H1 (cell line): ENCODE results near the gene PLA2R1. TPM values are rescaled to one million over a fixed set of nuclear protein-coding genes. Genes with fewer than 3 reads are reported as not detected.

ENCODE experiments used
- CTCF ChIA-PET: fragments of 300-600 bp; sonication (Branson Sonifier 250); formaldehyde crosslinking; loops from one replicate; lab custom pipeline; 2021; ENCODE audit not compliant: partially characterized antibody; lab: Charles Lee
- POLR2A ChIA-PET: fragments of 300-600 bp; sonication (Branson Sonifier 250); formaldehyde crosslinking; loops from one replicate; lab custom pipeline; 2021; ENCODE audit warnings: inconsistent platforms; ENCODE audit not compliant: partially characterized antibody; lab: Charles Lee
- DNase-seq, 2 experiments: peaks; one replicate each; pipeline versions ENCODE4 v3.0.0 to v3.0.0-alpha.2; 2010 to 2022; ENCODE audit warnings: low spot score in 2 of 2, low read depth in 1 of 2, mixed read lengths in 1 of 2
- FAIRE-seq: peaks from 2 replicates; lab custom pipeline; 2011; peaks lifted over from hg19 to GRCh38; lab: Jason Lieb, UNC
- H2AFZ ChIP-seq: 2 replicates; pipeline ENCODE4 v1.8.1; 2012; ENCODE audit warnings: low read length, inconsistent platforms
- H2AK5ac ChIP-seq: 2 replicates; pipeline ENCODE4 v1.6.1; 2013; ENCODE audit warnings: low read depth, low read length
- H2BK120ac ChIP-seq: replicated peaks from 2 replicates; pipeline ENCODE3; 2013; ENCODE audit warnings: low read depth, low read length, inconsistent platforms
- H2BK12ac ChIP-seq: 2 replicates; pipeline ENCODE4 v1.6.1; 2013; ENCODE audit warnings: low read depth, low read length
- H2BK15ac ChIP-seq: 2 replicates; pipeline ENCODE4 v1.6.1; 2013; ENCODE audit warnings: low read length
- H2BK20ac ChIP-seq: 2 replicates; pipeline ENCODE4 v1.6.1; 2013; ENCODE audit warnings: low read length
- H2BK5ac ChIP-seq: 2 replicates; pipeline ENCODE4 v1.6.1; 2013; ENCODE audit warnings: low read depth, low read length
- H3K14ac ChIP-seq: 2 replicates; pipeline ENCODE4 v1.6.1; 2013; ENCODE audit warnings: inconsistent platforms; ENCODE audit not compliant: insufficient read length
- H3K18ac ChIP-seq: 2 replicates; pipeline ENCODE4 v1.6.1; 2013; ENCODE audit warnings: low read length; ENCODE audit errors: extremely low read depth
- H3K23ac ChIP-seq: 2 replicates; pipeline ENCODE4 v1.6.1; 2013; ENCODE audit warnings: inconsistent platforms; ENCODE audit not compliant: insufficient read length
- H3K23me2 ChIP-seq: 2 replicates; pipeline ENCODE4 v1.6.1; 2013; ENCODE audit warnings: low read depth, low read length
- H3K27ac ChIP-seq: 2 replicates; pipeline ENCODE4 v1.6.1; 2011; ENCODE audit warnings: low read depth, low read length, inconsistent platforms
- H3K27me3 ChIP-seq, 4 experiments: replicated peaks in 1 of 4; 1 replicate in 1 of 4; 2 replicates in 3 of 4; pipeline versions ENCODE4 v1.6.1 to v1.8.1; 2011 to 2013; ENCODE audit warnings: low read length in 3 of 4, mild to moderate bottlenecking in 3 of 4, inconsistent platforms in 2 of 4, mixed read lengths in 2 of 4, moderate library complexity in 1 of 4; ENCODE audit not compliant: control insufficient read depth in 3 of 4, insufficient read depth in 3 of 4; ENCODE audit errors: extremely low read depth in 1 of 4
- H3K36me3 ChIP-seq, 4 experiments: 2 replicates each; pipeline versions ENCODE4 v1.6.1 to v1.8.1; 2011 to 2013; ENCODE audit warnings: mild to moderate bottlenecking in 4 of 4, low read length in 3 of 4, moderate library complexity in 2 of 4, control low read depth in 1 of 4, inconsistent platforms in 1 of 4; ENCODE audit not compliant: insufficient read depth in 4 of 4, control insufficient read depth in 2 of 4
- H3K4ac ChIP-seq: replicated peaks from 2 replicates; pipeline ENCODE3; 2013; ENCODE audit warnings: low read length, low read depth, mixed read lengths, inconsistent platforms; ENCODE audit not compliant: insufficient read length
- H3K4me1 ChIP-seq, 4 experiments: replicated peaks in 1 of 4; 1 replicate in 1 of 4; 2 replicates in 3 of 4; pipeline versions ENCODE4 v1.6.1 to v1.8.1; 2011 to 2013; ENCODE audit warnings: low read length in 3 of 4, inconsistent platforms in 2 of 4, mixed read lengths in 1 of 4; ENCODE audit not compliant: insufficient read depth in 4 of 4, control insufficient read depth in 3 of 4
- H3K4me2 ChIP-seq, 2 experiments: 2 replicates each; pipeline versions ENCODE4 v1.6.1 to v1.8.1; 2011 to 2013; ENCODE audit warnings: low read depth in 2 of 2, low read length in 2 of 2, control low read depth in 1 of 2, inconsistent platforms in 1 of 2, mild to moderate bottlenecking in 1 of 2; ENCODE audit not compliant: insufficient read depth in 1 of 2
- H3K4me3 ChIP-seq, 4 experiments: fragments of 200-600, 300-600 bp in 1 of 4; sonication (generic), shearing (Covaris generic), sonication (Bioruptor Twin) in 1 of 4; 2 replicates each; pipeline versions ENCODE4 v1.5.1 to v1.8.1; 2011 to 2016; ENCODE audit warnings: low read length in 4 of 4, low read depth in 3 of 4, control low read depth in 2 of 4, inconsistent platforms in 2 of 4, mild to moderate bottlenecking in 2 of 4, mixed read lengths in 1 of 4, moderate library complexity in 1 of 4; ENCODE audit not compliant: insufficient read depth in 2 of 4; ENCODE audit errors: extremely low read depth in 1 of 4
- H3K56ac ChIP-seq: replicated peaks from 2 replicates; pipeline ENCODE3; 2013; ENCODE audit warnings: low read depth, mild to moderate bottlenecking, mixed read lengths, low read length, inconsistent platforms; ENCODE audit not compliant: insufficient read length
- H3K79me1 ChIP-seq: 2 replicates; pipeline ENCODE4 v1.6.1; 2013; ENCODE audit warnings: low read depth, low read length, control low read depth
- H3K79me2 ChIP-seq, 2 experiments: 2 replicates each; pipeline versions ENCODE4 v1.6.1 to v1.8.1; 2012 to 2013; ENCODE audit warnings: low read length in 2 of 2, mild to moderate bottlenecking in 2 of 2, inconsistent platforms in 1 of 2; ENCODE audit not compliant: insufficient read depth in 2 of 2, control insufficient read depth in 1 of 2
- H3K9ac ChIP-seq, 4 experiments: replicated peaks in 1 of 4; 1 replicate in 1 of 4; 2 replicates in 3 of 4; pipeline versions ENCODE4 v1.6.1 to v1.8.1; 2011 to 2013; ENCODE audit warnings: low read depth in 3 of 4, low read length in 3 of 4, control low read depth in 2 of 4, mild to moderate bottlenecking in 2 of 4, moderate library complexity in 2 of 4, inconsistent platforms in 1 of 4; ENCODE audit errors: extremely low read depth in 1 of 4
- H3K9me3 ChIP-seq, 2 experiments: 2 replicates each; pipeline versions ENCODE4 v1.6.1 to v1.8.1; 2012 to 2013; ENCODE audit warnings: mild to moderate bottlenecking in 2 of 2, moderate library complexity in 2 of 2, control low read depth in 1 of 2, inconsistent platforms in 1 of 2, low read depth in 1 of 2, low read length in 1 of 2, mixed read lengths in 1 of 2; ENCODE audit not compliant: insufficient read depth in 2 of 2
- H4K20me1 ChIP-seq, 2 experiments: replicated peaks in 1 of 2; 2 replicates each; pipeline versions ENCODE3 to v1.8.1; 2011 to 2013; ENCODE audit warnings: inconsistent platforms in 2 of 2, low read length in 2 of 2, mild to moderate bottlenecking in 1 of 2; ENCODE audit not compliant: insufficient read depth in 2 of 2, control insufficient read depth in 1 of 2
- H4K5ac ChIP-seq: 2 replicates; pipeline ENCODE4 v1.6.1; 2013; ENCODE audit warnings: low read length, low read depth, mixed read lengths, inconsistent platforms; ENCODE audit not compliant: insufficient read length
- H4K8ac ChIP-seq: 2 replicates; pipeline ENCODE4 v1.8.0; 2013; ENCODE audit warnings: mild to moderate bottlenecking, moderate library complexity, low read length, inconsistent platforms; ENCODE audit not compliant: insufficient read depth; ENCODE audit errors: extremely low read depth
- H4K91ac ChIP-seq: replicated peaks from 2 replicates; pipeline ENCODE3; 2013; ENCODE audit warnings: low read length, mixed read lengths, inconsistent platforms; ENCODE audit not compliant: insufficient read length
- CHD1 ChIP-seq: IDR thresholded peaks from 2 replicates; pipeline ENCODE4 v1.6.1; 2012; ENCODE audit warnings: low read depth, low read length, improper control_type of control experiment
- GABPA ChIP-seq: IDR thresholded peaks from 2 replicates; pipeline ENCODE4 v1.6.1; 2011; ENCODE audit warnings: mild to moderate bottlenecking, low read length, moderate library complexity, borderline replicate concordance; ENCODE audit not compliant: insufficient read depth
- SIRT6 ChIP-seq: IDR thresholded peaks from one replicate; pipeline ENCODE4 v1.7.1; 2012; ENCODE audit warnings: low read length, inconsistent platforms
- WGBS, 2 experiments: shearing (Covaris generic) in 1 of 2; methylation state at CpG; one replicate each; pipeline versions ENCODE4 v1.1.6 to v1.1.7; 2013 to 2015; ENCODE audit warnings: low lambda C conversion rate in 2 of 2, mixed read lengths in 2 of 2, inconsistent platforms in 1 of 2, low coverage in 1 of 2, missing lambda C conversion rate in 1 of 2; ENCODE audit not compliant: insufficient replicate concordance in 2 of 2, insufficient coverage in 1 of 2, insufficient read length in 1 of 2; ENCODE audit errors: extremely low coverage in 1 of 2, missing lambda C conversion rate in 1 of 2; 5-methylcytosine and 5-hydroxymethylcytosine counted together
- polyA plus RNA-seq, 7 experiments: library from polyadenylated mRNA; depleted of rRNA in 3 of 7; stranded (reverse) in 5 of 7; unstranded in 2 of 7; fragments of >200 nt in 5 of 7; fragments of 200-250 nt in 2 of 7; gene quantifications; 1 replicate in 5 of 7; 2 replicates in 1 of 7; 4 replicates in 1 of 7; pipeline versions ENCODE4 v1.2.1 to v1.2.3, GENCODE V29; 2011 to 2013; ENCODE audit warnings: missing spikeins in 2 of 7, mixed read lengths in 2 of 7
- total RNA-seq: library from RNA; stranded (reverse); fragmentation: NEBNext Ultra II Directional; extraction: Animal tissue kit (Norgen Biotek cat#: 25700); gene quantifications from 2 replicates; pipeline ENCODE4 v1.2.1, GENCODE V29; 2021

PLA2R1 gene
- total and polyA plus RNA-seq, 2 of the 8 experiments (the other 6 are each of a cell fraction or from before 2014, with no cell fraction given): 0.65 to 1.5 TPM

DNA sequence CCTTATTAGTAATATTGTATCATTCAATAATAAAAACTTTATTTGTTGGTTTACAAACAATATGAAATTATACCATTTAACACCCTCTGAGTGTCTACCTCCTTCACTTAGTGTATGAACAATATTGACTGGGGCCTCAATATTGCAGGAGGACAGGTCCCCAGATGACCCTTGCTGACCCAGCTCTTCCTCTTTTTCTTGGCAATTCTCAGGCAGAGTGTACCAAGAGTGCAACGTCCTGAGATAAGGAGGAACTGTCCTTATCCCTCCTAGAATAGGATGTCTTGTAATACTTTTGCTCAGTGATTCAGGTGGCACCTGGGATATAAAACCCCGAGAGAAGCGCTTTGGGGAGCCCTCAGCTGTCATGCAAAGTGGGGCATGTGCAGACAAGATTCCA, 76.8 kb downstream of the PLA2R1 start:
- ChIA-PET POLR2A (no interaction called here), CTCF (interaction anchor here (0.9 to 1.9 kb wide), 5 partner anchors 11 to 37 kb away, joined by 3 to 5 read pairs (median 4); no protein-coding TSS in a partner anchor)
- H3K4ac ChIP-seq: no peak overlapping the region
- no peak overlapping the region for H3K23ac ChIP-seq
- H4K5ac ChIP-seq: no peak overlapping the region
- H4K91ac ChIP-seq: no peak overlapping the region
- no peak overlapping the region for H3K18ac ChIP-seq
- 79% methylated on average over 3 of the region's 3 CpGs; no CpG with 5 or more reads in 1 of the 2 experiments for WGBS, 2 experiments
- no peak overlapping the region for H2BK15ac ChIP-seq
- H3K4me3 ChIP-seq: no peak overlapping the region
- no peaks in the 10 kb centered on the region for H4K20me1 ChIP-seq
- H2AFZ ChIP-seq: no peak overlapping the region
- no peaks in the 10 kb centered on the region for H3K79me1 ChIP-seq
- no peaks in the 10 kb centered on the region for H3K9me3 ChIP-seq
- H2BK12ac ChIP-seq: no peak overlapping the region
- no peaks in the 10 kb centered on the region for H3K36me3 ChIP-seq
- H2BK20ac ChIP-seq: no peak overlapping the region
- FAIRE-seq (no peak), DNase-seq (no peak)
- H3K9ac ChIP-seq: no peak overlapping the region
- no peak overlapping the region for H3K27ac ChIP-seq
- TF ChIP-seq GABPA: no peak
- no peak for TF ChIP-seq SIRT6
- TF ChIP-seq CHD1: no peak
- no peak overlapping the region for H4K8ac ChIP-seq
- no peak overlapping the region for H3K4me2 ChIP-seq
- H2BK120ac ChIP-seq: no peak overlapping the region
- H2AK5ac ChIP-seq: no peak overlapping the region
- no peaks in the 10 kb centered on the region for H3K79me2 ChIP-seq
- H3K56ac ChIP-seq: no peak overlapping the region
- no peak overlapping the region for H2BK5ac ChIP-seq
- H3K23me2 ChIP-seq: no peaks in the 10 kb centered on the region
- H3K4me1 ChIP-seq: peaks cover 0 to 2% (median 0%) of the 10 kb centered on the region in 4 experiments; a peak in 1 of 7 replicates
- H3K14ac ChIP-seq: no peak overlapping the region
- H3K27me3 ChIP-seq: peaks cover 0 to 3% (median 0%) of the 10 kb centered on the region in 4 experiments; a peak in 1 of 7 replicates
